Activated naive CD8-positive, alpha-beta T cell treated with anti-CD3 and anti-CD28 coated beads, Interleukin-2, amount 10 ng/mL, durations not matched to agents 7 days and 5 days (primary cell): Measurements from ENCODE around the gene JDP2. TPM values are rescaled to one million over a fixed set of nuclear protein-coding genes. Genes with fewer than 3 reads are reported as not detected.

Source experiments
- ATAC-seq: fragments of 150-1000 bp; cut with Tn5 transposase; one replicate; pipeline ENCODE4 v1.10.0; 2021; ENCODE audit warnings: low read depth, moderate library complexity
- POLR2A ChIA-PET: fragments of 350-600 bp; sonication (Branson Sonifier 250); formaldehyde crosslinking; loops from one replicate; lab custom pipeline; 2021; ENCODE audit warnings: antibody characterized with exemption; lab: Charles Lee
- DNase-seq: peaks from one replicate; pipeline ENCODE4 v3.0.0; 2021
- H3K27ac Mint-ChIP-seq: one replicate; pipeline ENCODE4 v1.8.0; 2022; ENCODE audit warnings: mild to moderate bottlenecking, mixed read lengths
- H3K27me3 Mint-ChIP-seq: one replicate; pipeline ENCODE4 v1.8.0; 2022; ENCODE audit warnings: mild to moderate bottlenecking, moderate library complexity, mixed read lengths
- H3K36me3 Mint-ChIP-seq: one replicate; pipeline ENCODE4 v1.8.0; 2021; ENCODE audit warnings: mild to moderate bottlenecking, mixed read lengths
- H3K4me1 Mint-ChIP-seq: one replicate; pipeline ENCODE4 v1.8.0; 2021; ENCODE audit warnings: mixed read lengths
- H3K4me3 Mint-ChIP-seq: one replicate; pipeline ENCODE4 v1.8.0; 2022; ENCODE audit warnings: mild to moderate bottlenecking, moderate library complexity, mixed read lengths
- H3K9me3 Mint-ChIP-seq: one replicate; pipeline ENCODE4 v1.8.0; 2021; ENCODE audit warnings: mixed read lengths
- total RNA-seq, 2 experiments: library from RNA; stranded (reverse); gene quantifications; one replicate each; pipeline ENCODE4 v1.2.3, GENCODE V29; 2021

The JDP2 gene
- total RNA-seq, 2 experiments from 2014 or later: 1.6 to 3.0 TPM

GRCh38 chr14:75514673-75515628 lies 87.1 kb downstream of the JDP2 start:
- H3K27ac Mint-ChIP-seq: peak overlapping the region; percentile 94
- DNase-seq (peak; percentile 63), ATAC-seq (peak; percentile 75)
- H3K27me3 Mint-ChIP-seq: no peaks in the 10 kb centered on the region
- POLR2A ChIA-PET: interaction anchor here (0.9 to 1.8 kb wide), 5 partner anchors 8 to 146 kb away, joined by 3 to 8 read pairs (median 4); partner anchors contain the start of genes BATF, ERG28 and TTLL5
- peaks cover 10% of the 10 kb centered on the region for H3K36me3 Mint-ChIP-seq
- peaks cover 7% of the 10 kb centered on the region for H3K9me3 Mint-ChIP-seq
- peaks cover 22% of the 10 kb centered on the region for H3K4me1 Mint-ChIP-seq
- H3K4me3 Mint-ChIP-seq: peak overlapping the region; percentile 85

- H3K27ac Mint-ChIP-seq: peak overlapping the region; percentile 94
- H3K9me3 Mint-ChIP-seq: peaks cover 4% of the 10 kb centered on the region
- DNase-seq (no peak), ATAC-seq (peak; percentile 35)
- no peaks in the 10 kb centered on the region for H3K27me3 Mint-ChIP-seq
- peaks cover 23% of the 10 kb centered on the region for H3K4me1 Mint-ChIP-seq
- H3K36me3 Mint-ChIP-seq: peaks cover 9% of the 10 kb centered on the region
- POLR2A ChIA-PET: interaction anchor here (0.9 to 1.7 kb wide), 3 partner anchors 19 to 145 kb away, joined by 3 to 4 read pairs (median 4); partner anchors contain the start of genes ERG28 and TTLL5
- peak overlapping the region; percentile 85 for H3K4me3 Mint-ChIP-seq
Observed at GRCh38 chr14:75515629-75515996, 87.8 kb downstream of the JDP2 start.

GRCh38 chr14:75518625-75519024 lies 90.8 kb downstream of the JDP2 start:
- Mint-ChIP-seq H3K4me1 (peaks cover 43% of the 10 kb centered on the region), H3K36me3 (peaks cover 3% of the 10 kb centered on the region), H3K27me3 (no peaks in the 10 kb centered on the region), H3K27ac (no peak overlapping the region), H3K4me3 (no peak overlapping the region), H3K9me3 (no peaks in the 10 kb centered on the region)
- POLR2A ChIA-PET: interaction anchor here (1.1 kb wide), 1 partner anchor 48 kb away, joined by 3 read pairs; no protein-coding TSS in a partner anchor
- ATAC-seq: no peak
- DNase-seq: no peak

GRCh38 chr14:75519394-75519793 lies 91.6 kb downstream of the JDP2 start:
- no peak overlapping the region for H3K4me3 Mint-ChIP-seq
- ATAC-seq (no peak), DNase-seq (no peak)
- H3K4me1 Mint-ChIP-seq: peaks cover 46% of the 10 kb centered on the region
- H3K27ac Mint-ChIP-seq: no peak overlapping the region
- peaks cover 7% of the 10 kb centered on the region for H3K36me3 Mint-ChIP-seq
- POLR2A ChIA-PET: interaction anchor here (1.1 kb wide), 1 partner anchor 47 kb away, joined by 3 read pairs; no protein-coding TSS in a partner anchor
- H3K27me3 Mint-ChIP-seq: no peaks in the 10 kb centered on the region
- no peaks in the 10 kb centered on the region for H3K9me3 Mint-ChIP-seq

GRCh38 chr14:75519826-75520728 lies 92.3 kb downstream of the JDP2 start:
- peaks cover 13% of the 10 kb centered on the region for H3K36me3 Mint-ChIP-seq
- no peaks in the 10 kb centered on the region for H3K27me3 Mint-ChIP-seq
- no peak overlapping the region for H3K4me3 Mint-ChIP-seq
- ATAC-seq (no peak), DNase-seq (no peak)
- peaks cover 50% of the 10 kb centered on the region for H3K4me1 Mint-ChIP-seq
- POLR2A ChIA-PET: interaction anchor here (1.1 to 3.1 kb wide), 2 partner anchors 22 to 46 kb away, joined by 3 to 44 read pairs; no protein-coding TSS in a partner anchor
- no peak overlapping the region for H3K27ac Mint-ChIP-seq
- no peaks in the 10 kb centered on the region for H3K9me3 Mint-ChIP-seq

- H3K27ac Mint-ChIP-seq: peak overlapping the region; percentile 98
- H3K27me3 Mint-ChIP-seq: no peaks in the 10 kb centered on the region
- no peaks in the 10 kb centered on the region for H3K9me3 Mint-ChIP-seq
- ATAC-seq (no peak), DNase-seq (no peak)
- H3K4me1 Mint-ChIP-seq: peaks cover 46% of the 10 kb centered on the region
- POLR2A ChIA-PET: interaction anchor here (1.1 to 3.1 kb wide), 3 partner anchors 21 to 187 kb away, joined by 3 to 44 read pairs (median 4); no protein-coding TSS in a partner anchor
- H3K4me3 Mint-ChIP-seq: no peak overlapping the region
- peaks cover 19% of the 10 kb centered on the region for H3K36me3 Mint-ChIP-seq
Observed at GRCh38 chr14:75520852-75521251, 93.0 kb downstream of the JDP2 start.

- Mint-ChIP-seq H3K9me3 (no peaks in the 10 kb centered on the region), H3K4me3 (peak overlapping the region; percentile 98), H3K36me3 (peaks cover 25% of the 10 kb centered on the region), H3K27me3 (no peaks in the 10 kb centered on the region), H3K4me1 (peaks cover 45% of the 10 kb centered on the region), H3K27ac (peak overlapping the region; percentile 98)
- POLR2A ChIA-PET: interaction anchor here (0.5 to 3.1 kb wide), 8 partner anchors 20 to 306 kb away, joined by 3 to 44 read pairs (median 4); partner anchors contain the start of genes ERG28 and TTLL5
- ATAC-seq (peak; percentile 37), DNase-seq (no peak)
Observed at GRCh38 chr14:75521415-75522199, 93.8 kb downstream of the JDP2 start.

GRCh38 chr14:75522224-75522982 lies 94.6 kb downstream of the JDP2 start, which contains the start of gene BATF:
Gene BATF (plus strand): TSS chr14:75522469. CDS start chr14:75522683, 214 bp downstream.
- DNase-seq (peak; percentile 78), ATAC-seq (peak; percentile 72)
- Mint-ChIP-seq H3K4me3 (peak within 1 kb of the TSS; percentile 98), H3K27me3 (no peaks in the 10 kb centered on the region), H3K4me1 (peaks cover 47% of the 10 kb centered on the region), H3K9me3 (no peaks in the 10 kb centered on the region), H3K27ac (peak within 1 kb of the TSS; percentile 98), H3K36me3 (peaks cover 30% of the 10 kb centered on the region)
- POLR2A ChIA-PET: interaction anchor here (0.5 to 3.1 kb wide), 13 partner anchors 8 to 307 kb away, joined by 3 to 44 read pairs (median 5); partner anchors contain the start of genes ERG28 and TTLL5

- peaks cover 51% of the 10 kb centered on the region for H3K4me1 Mint-ChIP-seq
- H3K9me3 Mint-ChIP-seq: no peaks in the 10 kb centered on the region
- DNase-seq (no peak), ATAC-seq (no peak)
- H3K4me3 Mint-ChIP-seq: peak overlapping the region; percentile 98
- H3K27me3 Mint-ChIP-seq: no peaks in the 10 kb centered on the region
- H3K36me3 Mint-ChIP-seq: peaks cover 36% of the 10 kb centered on the region
- peak overlapping the region; percentile 98 for H3K27ac Mint-ChIP-seq
- POLR2A ChIA-PET: interaction anchor here (0.7 to 3.1 kb wide), 11 partner anchors 9 to 138 kb away, joined by 3 to 44 read pairs (median 5); partner anchors contain the start of genes ERG28 and TTLL5
Observed at GRCh38 chr14:75522983-75523318, 95.1 kb downstream of the JDP2 start.
